K562 (cell line): ENCODE results near the gene GHITM. TPM values are rescaled to one million over a fixed set of nuclear protein-coding genes. Genes with fewer than 3 reads are reported as not detected.

ENCODE experiments used
- ATAC-seq: fragments of 200-7000 bp; cut with Tn5 transposase; 3 replicates; pipeline ENCODE4 v1.9.1; 2020; ENCODE audit warnings: moderate library complexity
- BruUV-seq: library from RNA; stranded (reverse); fragments of 400-500 nt; replicated peaks from 2 replicates; lab custom pipeline; 2021; lab: Mats Ljungman, UMichigan
- CTCF ChIA-PET: fragments of 300-600 bp; formaldehyde crosslinking; extraction: SDS; loops from one replicate; lab custom pipeline; 2021; ENCODE audit warnings: low intra/inter-chr PET ratio; lab: Yijun Ruan, JAX
- POLR2A ChIA-PET: fragments of 300-600, 350-650 bp; sonication (Branson Sonifier 250); formaldehyde crosslinking; extraction: SDS; loops from one replicate; lab custom pipeline; 2021; ENCODE audit warnings: antibody characterized with exemption, inconsistent platforms; lab: Yijun Ruan, JAX
- DNase-seq, 4 experiments: peaks; one replicate each; pipeline versions ENCODE4 v3.0.0 to v3.0.0-alpha.2; 2011 to 2018; ENCODE audit warnings: low spot score in 3 of 4, mixed read lengths in 3 of 4; ENCODE audit errors: extremely low read depth in 1 of 4
- FAIRE-seq: peaks from 2 replicates; lab custom pipeline; 2011; peaks lifted over from hg19 to GRCh38; lab: Jason Lieb, UNC
- H2AFZ ChIP-seq: 2 replicates; pipeline ENCODE4 v1.6.0; 2011; ENCODE audit warnings: low read depth, low read length, control low read depth, inconsistent platforms
- H3K27ac ChIP-seq: fragments of 200-600 bp; 3 replicates; pipeline ENCODE4 v1.8.0; 2011; ENCODE audit warnings: low read depth, mild to moderate bottlenecking, control low read depth, inconsistent platforms, low read length, moderate library complexity, mixed read lengths; ENCODE audit errors: extremely low read depth
- H3K27me3 ChIP-seq, 2 experiments: fragments of 300-600 bp in 1 of 2; 2 replicates in 1 of 2; 3 replicates in 1 of 2; pipeline versions ENCODE4 v1.6.0 to v1.8.0; 2011; ENCODE audit warnings: inconsistent platforms in 2 of 2, low read length in 2 of 2, mild to moderate bottlenecking in 1 of 2, mixed read lengths in 1 of 2, moderate library complexity in 1 of 2; ENCODE audit not compliant: control insufficient read depth in 2 of 2, insufficient read depth in 2 of 2
- H3K36me3 ChIP-seq: fragments of 300-600 bp; 3 replicates; pipeline ENCODE4 v1.8.0; 2011; ENCODE audit warnings: mild to moderate bottlenecking, low read length, inconsistent platforms; ENCODE audit not compliant: control insufficient read depth, insufficient read depth
- H3K4me1 ChIP-seq, 2 experiments: fragments of 200-600 bp in 1 of 2; replicated peaks in 1 of 2; 2 replicates in 1 of 2; 3 replicates in 1 of 2; pipeline versions ENCODE4 v1.5.1 to v1.8.0; 2011; ENCODE audit warnings: inconsistent platforms in 2 of 2, low read length in 2 of 2, mild to moderate bottlenecking in 1 of 2, mixed read lengths in 1 of 2, moderate library complexity in 1 of 2; ENCODE audit not compliant: control insufficient read depth in 2 of 2, insufficient read depth in 2 of 2
- H3K4me2 ChIP-seq: 2 replicates; pipeline ENCODE4 v1.6.1; 2011; ENCODE audit warnings: low read length, control low read depth, inconsistent platforms, mixed read lengths; ENCODE audit not compliant: insufficient read depth
- H3K4me3 ChIP-seq: fragments of 200-600 bp; sonication (generic), shearing (Covaris generic); 2 replicates; pipeline ENCODE4 v1.5.1; 2016; ENCODE audit warnings: control low read depth, inconsistent platforms
- H3K79me2 ChIP-seq: fragments of 200-600 bp; 3 replicates; pipeline ENCODE4 v1.8.0; 2011; ENCODE audit warnings: low read length, inconsistent platforms; ENCODE audit not compliant: control insufficient read depth, insufficient read depth
- H3K9ac ChIP-seq, 2 experiments: 2 replicates each; pipeline versions ENCODE4 v1.6.0 to v1.6.1; 2011; ENCODE audit warnings: low read depth in 2 of 2, low read length in 2 of 2, control low read depth in 1 of 2, inconsistent platforms in 1 of 2, mild to moderate bottlenecking in 1 of 2, mixed read lengths in 1 of 2; ENCODE audit not compliant: insufficient read depth in 1 of 2
- H3K9me1 ChIP-seq: one replicate; pipeline ENCODE4 v1.6.0; 2011; ENCODE audit warnings: inconsistent platforms, mild to moderate bottlenecking, low read length, moderate library complexity; ENCODE audit not compliant: control insufficient read depth, insufficient read depth
- H3K9me3 ChIP-seq: replicated peaks from 2 replicates; pipeline ENCODE4 v1.5.1; 2011; ENCODE audit warnings: low read depth, low read length, inconsistent platforms; ENCODE audit not compliant: control insufficient read depth, insufficient read depth
- H4K20me1 ChIP-seq: replicated peaks from 2 replicates; pipeline ENCODE4 v1.6.1; 2011; ENCODE audit warnings: low read length, inconsistent platforms, mixed read lengths; ENCODE audit not compliant: control insufficient read depth, insufficient read depth
- ADNP ChIP-seq: fragments of 200-800 bp; sonication (Bioruptor generic); IDR thresholded peaks from 2 replicates; pipeline ENCODE4 v1.6.1; 2016; ENCODE audit warnings: missing genetic modification characterization, missing compliant biosample characterization
- CBX2 ChIP-seq: fragments of 200-600 bp; sonication (generic); IDR thresholded peaks from one replicate; pipeline ENCODE4 v1.6.1; 2012; ENCODE audit warnings: mild to moderate bottlenecking, low read length, inconsistent platforms; ENCODE audit not compliant: insufficient read depth, poor library complexity, severe bottlenecking
- CREB3L1 ChIP-seq: fragments of 450-650 bp; IDR thresholded peaks from 2 replicates; pipeline ENCODE4 v1.6.1; 2014; ENCODE audit warnings: low read depth, mild to moderate bottlenecking, moderate library complexity, borderline replicate concordance
- FUS ChIP-seq: fragments of 200-400 bp; formaldehyde crosslinking; optimal IDR thresholded peaks from 2 replicates; pipeline ENCODE3; 2017; ENCODE audit warnings: low read depth, low read length
- HCFC1 ChIP-seq: IDR thresholded peaks from 2 replicates; pipeline ENCODE4 v1.6.1; 2012; ENCODE audit warnings: low read depth, low read length, improper control_type of control experiment
- HNRNPLL ChIP-seq: fragments of 200-400 bp; formaldehyde crosslinking; IDR thresholded peaks from 2 replicates; pipeline ENCODE4 v1.6.1; 2017; ENCODE audit warnings: low read length, low read depth, mild to moderate bottlenecking; ENCODE audit not compliant: poor library complexity, severe bottlenecking
- PCBP1 ChIP-seq: fragments of 200-400 bp; formaldehyde crosslinking; IDR thresholded peaks from 2 replicates; pipeline ENCODE4 v1.6.1; 2018; ENCODE audit warnings: mild to moderate bottlenecking, low read depth, low read length; ENCODE audit not compliant: poor library complexity, severe bottlenecking
- PTTG1 ChIP-seq: fragments of 450-650 bp; IDR thresholded peaks from 2 replicates; pipeline ENCODE4 v1.6.1; 2016; ENCODE audit warnings: low read depth, mild to moderate bottlenecking, missing genetic modification characterization, missing compliant biosample characterization
- SIN3A ChIP-seq, 2 experiments: fragments of 150-350 bp in 1 of 2; IDR thresholded peaks; 2 replicates each; pipeline ENCODE4 v1.6.1; 2011 to 2016; ENCODE audit warnings: borderline replicate concordance in 2 of 2, low read depth in 2 of 2, low read length in 2 of 2, mild to moderate bottlenecking in 2 of 2, moderate library complexity in 2 of 2; ENCODE audit not compliant: control insufficient read depth in 1 of 2
- SPI1 ChIP-seq: IDR thresholded peaks from 2 replicates; pipeline ENCODE4 v1.6.1; 2011; ENCODE audit warnings: low read depth, low read length, control low read depth, borderline replicate concordance
- ZFP1 ChIP-seq: fragments of 450-650 bp; formaldehyde crosslinking; IDR thresholded peaks from 2 replicates; pipeline ENCODE4 v1.4.0; 2020; ENCODE audit warnings: mild to moderate bottlenecking, mixed read lengths
- ZFP30 ChIP-seq: fragments of 250-450 bp; sonication (Bioruptor Pico); IDR thresholded peaks from 2 replicates; pipeline ENCODE4 v1.8.0; 2022; ENCODE audit warnings: moderate library complexity, mild to moderate bottlenecking, inconsistent platforms, borderline replicate concordance
- ZNF445 ChIP-seq: fragments of 250-450 bp; sonication (Bioruptor Pico); IDR thresholded peaks from 2 replicates; pipeline ENCODE4 v1.4.0; 2020; ENCODE audit warnings: low read depth, mild to moderate bottlenecking, moderate library complexity
- ZNF655 ChIP-seq: fragments of 250-450 bp; sonication (Bioruptor Pico); IDR thresholded peaks from 2 replicates; pipeline ENCODE4 v1.5.0; 2021
- ZNF77 ChIP-seq: fragments of 250-450 bp; sonication (Bioruptor Pico); IDR thresholded peaks from 2 replicates; pipeline ENCODE4 v1.5.0; 2020
- WGBS: fragments of 100-300 bp; shearing (Covaris generic); methylation state at CpG from one replicate; pipeline ENCODE4 v1.1.6; 2016; ENCODE audit warnings: low coverage, mixed read lengths; ENCODE audit not compliant: insufficient coverage; ENCODE audit errors: missing lambda C conversion rate; 5-methylcytosine and 5-hydroxymethylcytosine counted together
- in situ Hi-C: fragments of 300-500 bp; cut with MboI; formaldehyde crosslinking; loops from 4 replicates; pipeline ENCODE4 v1.15.0; 2018; ENCODE audit warnings: inconsistent platforms, mixed read lengths
- intact Hi-C: fragments of 100-400 bp; cut with micrococcal nuclease; formaldehyde crosslinking; loops from 2 replicates; pipeline ENCODE4 v1.14.2; 2022
- polyA plus RNA-seq, 8 experiments: library from polyadenylated mRNA; depleted of rRNA in 4 of 8; stranded (reverse) in 5 of 8; unstranded in 3 of 8; fragments of >200 nt; fragmentation: Nextera tagmentation in 2 of 8; fragmentation: Illumina TruSeq in 1 of 8; extraction: Ambion mirVana in 2 of 8; extraction: Trizol in 1 of 8; gene quantifications; 2 replicates each; pipeline versions ENCODE4 v1.2.1 to v1.2.3, GENCODE V29; 2011 to 2014; ENCODE audit warnings: inconsistent platforms in 1 of 8, missing spikeins in 1 of 8
- total RNA-seq, 7 experiments: library from RNA; depleted of rRNA in 6 of 7; stranded (reverse); fragments of >200 nt in 6 of 7; fragmentation: Illumina TruSeq in 2 of 7; extraction: Trizol in 2 of 7; gene quantifications; 2 replicates each; pipeline versions ENCODE4 v1.2.1 to v1.2.3, GENCODE V29; 2011 to 2021; ENCODE audit warnings: low replicate concordance in 1 of 7

The GHITM gene
- total and polyA plus RNA-seq, 9 of the 15 experiments (the other 6 are each of a cell fraction or from before 2014, with no cell fraction given), result 322 to 1,258 (median 386) TPM

- Histone ChIP-seq H3K4me1 (peaks cover 0 to 16% of the 10 kb centered on the region in 2 experiments; a peak in 3 of 5 replicates), H3K9me1 (no peaks in the 10 kb centered on the region), H3K9me3 (no peaks in the 10 kb centered on the region), H3K27me3 (peaks cover 26 to 80% of the 10 kb centered on the region in 2 experiments; a peak in 4 of 5 replicates), H2AFZ (no peak overlapping the region), H3K9ac (no peak overlapping the region), H3K36me3 (no peaks in the 10 kb centered on the region), H3K27ac (no peak overlapping the region), H4K20me1 (peaks cover 6% of the 10 kb centered on the region), H3K4me3 (no peak overlapping the region), H3K4me2 (no peak overlapping the region), H3K79me2 (no peaks in the 10 kb centered on the region)
- DNase-seq (no peak), FAIRE-seq (no peak), ATAC-seq (no peak)
- intact Hi-C loops (no loop called here), in situ Hi-C loops (no loop called here)
- 0% methylated on average over 5 of the region's 5 CpGs for WGBS
- POLR2A ChIA-PET, result interaction anchor here (1.5 kb wide), 1 partner anchor 21 kb away, joined by 4 read pairs; no protein-coding TSS in a partner anchor
- no TSS peak for BruUV-seq
- TF ChIP-seq ZNF655 (CRISPR knock-in tag), result no peak
- TF ChIP-seq HCFC1, result no peak
- no peak for TF ChIP-seq PTTG1 (tag)
- no peak for TF ChIP-seq CBX2
- TF ChIP-seq ZFP30 (CRISPR knock-in tag), result no peak
- no peak for TF ChIP-seq PCBP1
- no peak for TF ChIP-seq HNRNPLL
- TF ChIP-seq CREB3L1, result no peak
- no peak for TF ChIP-seq ADNP (tag)
- no peak for TF ChIP-seq ZFP1 (CRISPR knock-in tag)
- TF ChIP-seq ZNF445 (CRISPR knock-in tag), result no peak
- no peak for TF ChIP-seq SPI1
- no peak for TF ChIP-seq FUS
- no peak for TF ChIP-seq SIN3A (IDR thresholded peaks at IDR 0.05; ENCODE audit: borderline replicate concordance in 2 of 2, control insufficient read depth in 1 of 2, low read depth in 2 of 2, low read length in 2 of 2)
- TF ChIP-seq ZNF77 (CRISPR knock-in tag), result no peak
- CTCF ChIA-PET, result no interaction called here
These were observed 51.8 kb downstream of the GHITM start for GRCh38 chr10:84191106-84191505.
